GM23338 (cell line): ENCODE data around the gene PLD5. TPM values are rescaled to one million over a fixed set of nuclear protein-coding genes. Genes with fewer than 3 reads are reported as not detected.

Experiments
- ATAC-seq: fragments of 200-7000 bp; cut with Tn5 transposase; 3 replicates; pipeline ENCODE4 v1.9.1; 2020
- DNase-seq: peaks from one replicate; pipeline ENCODE4 v3.0.0-alpha.2; 2015; ENCODE audit warnings: low spot score
- H2AFZ ChIP-seq: fragments of 200-600 bp; sonication (generic); 2 replicates; pipeline ENCODE4 v1.8.0; 2016; ENCODE audit warnings: antibody characterized with exemption, mild to moderate bottlenecking, moderate library complexity
- H3F3A ChIP-seq: fragments of 200-600 bp; sonication (generic); replicated peaks from 2 replicates; pipeline ENCODE4 v1.8.0; 2017; ENCODE audit warnings: antibody characterized with exemption, mixed run types, low read depth
- H3K27ac ChIP-seq: fragments of 200-600 bp; sonication (generic); 2 replicates; pipeline ENCODE4 v1.6.1; 2016; ENCODE audit warnings: low read depth
- H3K27me3 ChIP-seq: fragments of 200-600 bp; sonication (generic); 2 replicates; pipeline ENCODE4 v1.8.0; 2016; ENCODE audit warnings: mild to moderate bottlenecking, mixed run types, moderate library complexity; ENCODE audit not compliant: insufficient read depth
- H3K36me3 ChIP-seq: fragments of 200-600 bp; sonication (generic); 2 replicates; pipeline ENCODE4 v1.8.0; 2016; ENCODE audit warnings: mild to moderate bottlenecking; ENCODE audit not compliant: insufficient read depth
- H3K4me1 ChIP-seq: fragments of 200-600 bp; sonication (generic); 2 replicates; pipeline ENCODE4 v1.8.0; 2016; ENCODE audit warnings: mild to moderate bottlenecking, moderate library complexity; ENCODE audit not compliant: insufficient read depth
- H3K4me2 ChIP-seq: fragments of 200-600 bp; sonication (generic); 2 replicates; pipeline ENCODE4 v1.7.1; 2017; ENCODE audit warnings: mixed run types
- H3K4me3 ChIP-seq: fragments of 200-600 bp; sonication (generic); 2 replicates; pipeline ENCODE4 v1.6.1; 2016; ENCODE audit warnings: mixed run types
- H3K79me2 ChIP-seq: fragments of 200-600 bp; sonication (generic); replicated peaks from 2 replicates; pipeline ENCODE4 v1.8.0; 2017; ENCODE audit warnings: mild to moderate bottlenecking; ENCODE audit not compliant: insufficient read depth
- H3K9me2 ChIP-seq: fragments of 200-600 bp; sonication (generic); 2 replicates; pipeline ENCODE4 v1.8.0; 2017; ENCODE audit not compliant: insufficient read depth
- H4K20me1 ChIP-seq: fragments of 200-600 bp; sonication (generic); replicated peaks from 2 replicates; pipeline ENCODE4 v1.8.0; 2017; ENCODE audit warnings: mild to moderate bottlenecking; ENCODE audit not compliant: insufficient read depth
- H3K27ac Mint-ChIP-seq: 2 replicates; pipeline ENCODE4 v1.8.0; 2020; ENCODE audit warnings: inconsistent platforms, mild to moderate bottlenecking, moderate library complexity, mixed read lengths
- H3K27me3 Mint-ChIP-seq: 3 replicates; pipeline ENCODE4 v1.8.0; 2022; ENCODE audit warnings: low read depth, mild to moderate bottlenecking, moderate library complexity, mixed read lengths, inconsistent platforms; ENCODE audit not compliant: insufficient read depth, poor library complexity
- H3K36me3 Mint-ChIP-seq: 3 replicates; pipeline ENCODE4 v1.8.0; 2021; ENCODE audit warnings: low read depth, mild to moderate bottlenecking, inconsistent platforms, moderate library complexity, mixed read lengths
- H3K4me1 Mint-ChIP-seq: 3 replicates; pipeline ENCODE4 v1.8.0; 2020; ENCODE audit warnings: mild to moderate bottlenecking, inconsistent platforms, mixed read lengths
- H3K4me3 Mint-ChIP-seq: 3 replicates; pipeline ENCODE4 v1.8.0; 2021; ENCODE audit warnings: moderate library complexity, mild to moderate bottlenecking, inconsistent platforms, mixed read lengths
- H3K9me3 Mint-ChIP-seq: 3 replicates; pipeline ENCODE4 v1.8.0; 2020; ENCODE audit warnings: moderate library complexity, mild to moderate bottlenecking, inconsistent platforms, mixed read lengths
- CREB1 ChIP-seq: fragments of 250-450 bp; sonication (Bioruptor Pico); IDR thresholded peaks from 2 replicates; pipeline ENCODE4 v1.5.0; 2020; ENCODE audit warnings: low read depth, mild to moderate bottlenecking, moderate library complexity
- EZH2 ChIP-seq: fragments of 200-600 bp; sonication (generic); IDR thresholded peaks from one replicate; pipeline ENCODE4 v1.8.0; 2017; ENCODE audit warnings: antibody characterized with exemption, mild to moderate bottlenecking, low read depth; ENCODE audit not compliant: unreplicated experiment
- JUNB ChIP-seq: IDR thresholded peaks from one replicate; pipeline ENCODE4 v1.6.1; 2016; ENCODE audit warnings: antibody characterized with exemption; ENCODE audit not compliant: unreplicated experiment
- NANOG ChIP-seq: IDR thresholded peaks from 2 replicates; pipeline ENCODE4 v1.6.1; 2016; ENCODE audit warnings: antibody characterized with exemption, borderline replicate concordance
- POLR2AphosphoS5 ChIP-seq: IDR thresholded peaks from 2 replicates; pipeline ENCODE4 v1.6.1; 2016; ENCODE audit warnings: antibody characterized with exemption, low read depth
- STAT1 ChIP-seq: IDR thresholded peaks from one replicate; pipeline ENCODE4 v1.6.1; 2016; ENCODE audit warnings: antibody characterized with exemption; ENCODE audit not compliant: unreplicated experiment
- ZNF331 ChIP-seq: fragments of 250-450 bp; sonication (Bioruptor Pico); IDR thresholded peaks from 2 replicates; pipeline ENCODE4 v1.5.0; 2020; ENCODE audit warnings: low read depth, mild to moderate bottlenecking, moderate library complexity
- polyA plus RNA-seq: library from polyadenylated mRNA; unstranded; fragments of >200 nt; fragmentation: Nextera tagmentation; extraction: Ambion mirVana; gene quantifications from 2 replicates; pipeline ENCODE4 v1.2.1, GENCODE V29; 2016
- total RNA-seq: library from RNA; depleted of rRNA; stranded (reverse); fragments of >200 nt; shearing (Covaris generic); gene quantifications from 2 replicates; pipeline ENCODE4 v1.2.3, GENCODE V29; 2014
- TF ChIP-seq, protein P1 (sequence below), 2 experiments: fragments of 200-600 bp in 1 of 2; sonication (generic) in 1 of 2; conservative IDR thresholded peaks; 2 replicates each; pipeline versions ENCODE4 v1.5.1 to v1.6.1; 2016 to 2017; ENCODE audit warnings: antibody characterized with exemption in 2 of 2, low read depth in 2 of 2, mild to moderate bottlenecking in 2 of 2, moderate library complexity in 1 of 2
- TF ChIP-seq, protein P2 (sequence below): IDR thresholded peaks from one replicate; pipeline ENCODE4 v1.6.1; 2018; ENCODE audit warnings: antibody characterized with exemption; ENCODE audit not compliant: unreplicated experiment
- TF ChIP-seq, protein P3 (sequence below): IDR thresholded peaks from 2 replicates; pipeline ENCODE4 v1.6.1; 2016; ENCODE audit warnings: antibody characterized with exemption

The PLD5 gene
- total and polyA plus RNA-seq, 2 experiments from 2014 or later: 5.5 to 5.8 TPM

DNA sequence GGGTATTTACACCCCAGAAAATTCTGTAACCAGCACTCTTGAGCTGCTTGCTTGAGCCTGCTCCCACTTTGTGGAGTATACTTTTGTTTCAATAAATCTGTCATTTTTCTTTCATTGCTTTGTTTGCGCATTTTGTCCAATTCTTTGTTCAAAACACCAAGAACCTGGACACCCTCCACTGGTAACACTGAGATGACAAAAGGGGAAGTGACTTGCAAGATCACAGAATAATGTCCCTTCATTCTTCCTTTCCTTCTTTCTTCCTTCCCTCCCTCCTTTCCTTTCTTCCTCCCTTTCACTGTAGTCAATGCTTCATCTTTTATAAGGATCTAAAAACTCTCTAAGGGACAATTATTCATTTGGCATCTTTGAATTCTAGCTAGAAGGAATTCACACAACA lies 391.1 kb downstream of the PLD5 start (continued):
- TF ChIP-seq CREB1 (CRISPR knock-in tag): no peak
- TF ChIP-seq POLR2AphosphoS5: no peak

DNA sequence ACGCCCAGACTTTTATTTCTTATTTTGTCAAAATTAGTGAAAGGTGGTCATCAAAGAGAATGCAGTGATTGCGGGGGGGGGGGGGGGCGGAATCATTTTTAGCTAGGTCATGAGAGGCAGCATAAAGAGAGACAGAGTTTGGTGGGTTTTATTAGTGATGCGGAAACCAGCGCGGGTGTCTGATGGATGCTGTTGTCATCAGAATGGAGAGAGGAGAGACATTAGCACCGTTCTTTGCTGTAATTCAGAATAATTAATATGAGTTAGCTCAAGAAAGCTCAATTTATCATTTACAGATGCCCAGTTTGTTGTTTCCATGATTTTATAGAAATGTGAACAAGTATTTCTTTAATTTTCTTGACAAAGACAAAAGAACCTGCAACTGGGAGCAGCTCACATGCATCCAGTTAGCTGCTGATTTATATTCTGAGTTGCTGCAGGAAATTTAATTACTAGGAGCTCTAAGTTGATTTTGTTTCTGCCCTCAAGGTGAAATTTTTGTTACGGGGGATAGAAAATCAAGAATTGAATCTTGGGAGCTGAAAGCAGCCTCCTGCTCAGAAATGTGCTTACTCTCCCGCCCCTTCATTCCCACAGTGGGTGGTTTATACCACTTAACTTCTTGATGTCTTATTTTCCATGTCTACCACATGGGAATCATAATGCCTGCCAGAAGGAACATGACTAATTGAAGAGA lies 392.2 kb downstream of the PLD5 start:
- Histone ChIP-seq H3K4me3 (no peak overlapping the region), H3K79me2 (no peaks in the 10 kb centered on the region), H3K4me2 (no peak overlapping the region), H2AFZ (no peak overlapping the region), H3K27ac (no peak overlapping the region), H3K4me1 (no peaks in the 10 kb centered on the region), H3K27me3 (no peaks in the 10 kb centered on the region), H4K20me1 (no peaks in the 10 kb centered on the region), H3K9me2 (no peaks in the 10 kb centered on the region), H3K36me3 (no peaks in the 10 kb centered on the region; the same call in 1 of the 2 replicates), H3F3A (no peaks in the 10 kb centered on the region)
- H3K27ac Mint-ChIP-seq: no peak overlapping the region
- DNase-seq (no peak), ATAC-seq (no peak)
- H3K4me3 Mint-ChIP-seq: no peak overlapping the region
- TF ChIP-seq, protein P1, sequence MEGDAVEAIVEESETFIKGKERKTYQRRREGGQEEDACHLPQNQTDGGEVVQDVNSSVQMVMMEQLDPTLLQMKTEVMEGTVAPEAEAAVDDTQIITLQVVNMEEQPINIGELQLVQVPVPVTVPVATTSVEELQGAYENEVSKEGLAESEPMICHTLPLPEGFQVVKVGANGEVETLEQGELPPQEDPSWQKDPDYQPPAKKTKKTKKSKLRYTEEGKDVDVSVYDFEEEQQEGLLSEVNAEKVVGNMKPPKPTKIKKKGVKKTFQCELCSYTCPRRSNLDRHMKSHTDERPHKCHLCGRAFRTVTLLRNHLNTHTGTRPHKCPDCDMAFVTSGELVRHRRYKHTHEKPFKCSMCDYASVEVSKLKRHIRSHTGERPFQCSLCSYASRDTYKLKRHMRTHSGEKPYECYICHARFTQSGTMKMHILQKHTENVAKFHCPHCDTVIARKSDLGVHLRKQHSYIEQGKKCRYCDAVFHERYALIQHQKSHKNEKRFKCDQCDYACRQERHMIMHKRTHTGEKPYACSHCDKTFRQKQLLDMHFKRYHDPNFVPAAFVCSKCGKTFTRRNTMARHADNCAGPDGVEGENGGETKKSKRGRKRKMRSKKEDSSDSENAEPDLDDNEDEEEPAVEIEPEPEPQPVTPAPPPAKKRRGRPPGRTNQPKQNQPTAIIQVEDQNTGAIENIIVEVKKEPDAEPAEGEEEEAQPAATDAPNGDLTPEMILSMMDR (conservative IDR thresholded peaks at IDR 0.05; ENCODE audit: low read depth in 2 of 2): no peak
- no peak for TF ChIP-seq ZNF331 (CRISPR knock-in tag)
- TF ChIP-seq, protein P2, sequence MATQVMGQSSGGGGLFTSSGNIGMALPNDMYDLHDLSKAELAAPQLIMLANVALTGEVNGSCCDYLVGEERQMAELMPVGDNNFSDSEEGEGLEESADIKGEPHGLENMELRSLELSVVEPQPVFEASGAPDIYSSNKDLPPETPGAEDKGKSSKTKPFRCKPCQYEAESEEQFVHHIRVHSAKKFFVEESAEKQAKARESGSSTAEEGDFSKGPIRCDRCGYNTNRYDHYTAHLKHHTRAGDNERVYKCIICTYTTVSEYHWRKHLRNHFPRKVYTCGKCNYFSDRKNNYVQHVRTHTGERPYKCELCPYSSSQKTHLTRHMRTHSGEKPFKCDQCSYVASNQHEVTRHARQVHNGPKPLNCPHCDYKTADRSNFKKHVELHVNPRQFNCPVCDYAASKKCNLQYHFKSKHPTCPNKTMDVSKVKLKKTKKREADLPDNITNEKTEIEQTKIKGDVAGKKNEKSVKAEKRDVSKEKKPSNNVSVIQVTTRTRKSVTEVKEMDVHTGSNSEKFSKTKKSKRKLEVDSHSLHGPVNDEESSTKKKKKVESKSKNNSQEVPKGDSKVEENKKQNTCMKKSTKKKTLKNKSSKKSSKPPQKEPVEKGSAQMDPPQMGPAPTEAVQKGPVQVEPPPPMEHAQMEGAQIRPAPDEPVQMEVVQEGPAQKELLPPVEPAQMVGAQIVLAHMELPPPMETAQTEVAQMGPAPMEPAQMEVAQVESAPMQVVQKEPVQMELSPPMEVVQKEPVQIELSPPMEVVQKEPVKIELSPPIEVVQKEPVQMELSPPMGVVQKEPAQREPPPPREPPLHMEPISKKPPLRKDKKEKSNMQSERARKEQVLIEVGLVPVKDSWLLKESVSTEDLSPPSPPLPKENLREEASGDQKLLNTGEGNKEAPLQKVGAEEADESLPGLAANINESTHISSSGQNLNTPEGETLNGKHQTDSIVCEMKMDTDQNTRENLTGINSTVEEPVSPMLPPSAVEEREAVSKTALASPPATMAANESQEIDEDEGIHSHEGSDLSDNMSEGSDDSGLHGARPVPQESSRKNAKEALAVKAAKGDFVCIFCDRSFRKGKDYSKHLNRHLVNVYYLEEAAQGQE: no peak
- no peak for TF ChIP-seq CREB1 (CRISPR knock-in tag)
- no peak for TF ChIP-seq EZH2
- TF ChIP-seq NANOG: no peak
- no peak for TF ChIP-seq POLR2AphosphoS5
- no peak for TF ChIP-seq JUNB
- no peak for TF ChIP-seq STAT1
- TF ChIP-seq, protein P3, sequence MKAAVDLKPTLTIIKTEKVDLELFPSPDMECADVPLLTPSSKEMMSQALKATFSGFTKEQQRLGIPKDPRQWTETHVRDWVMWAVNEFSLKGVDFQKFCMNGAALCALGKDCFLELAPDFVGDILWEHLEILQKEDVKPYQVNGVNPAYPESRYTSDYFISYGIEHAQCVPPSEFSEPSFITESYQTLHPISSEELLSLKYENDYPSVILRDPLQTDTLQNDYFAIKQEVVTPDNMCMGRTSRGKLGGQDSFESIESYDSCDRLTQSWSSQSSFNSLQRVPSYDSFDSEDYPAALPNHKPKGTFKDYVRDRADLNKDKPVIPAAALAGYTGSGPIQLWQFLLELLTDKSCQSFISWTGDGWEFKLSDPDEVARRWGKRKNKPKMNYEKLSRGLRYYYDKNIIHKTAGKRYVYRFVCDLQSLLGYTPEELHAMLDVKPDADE: no peak
- no peaks in the 10 kb centered on the region for H3K27me3 Mint-ChIP-seq
- H3K9me3 Mint-ChIP-seq: peaks cover 29% of the 10 kb centered on the region
- H3K4me1 Mint-ChIP-seq: peaks cover 3% of the 10 kb centered on the region; the same call in 2 of the 3 replicates
- peaks cover 26% of the 10 kb centered on the region for H3K36me3 Mint-ChIP-seq
